ENCODE results near the gene HTR3C.
"Not testable (repeated sequence)": the region's sequence is repeated elsewhere in the genome, so short reads cannot be mapped to it uniquely, and the experiment has no call there.

DNA sequence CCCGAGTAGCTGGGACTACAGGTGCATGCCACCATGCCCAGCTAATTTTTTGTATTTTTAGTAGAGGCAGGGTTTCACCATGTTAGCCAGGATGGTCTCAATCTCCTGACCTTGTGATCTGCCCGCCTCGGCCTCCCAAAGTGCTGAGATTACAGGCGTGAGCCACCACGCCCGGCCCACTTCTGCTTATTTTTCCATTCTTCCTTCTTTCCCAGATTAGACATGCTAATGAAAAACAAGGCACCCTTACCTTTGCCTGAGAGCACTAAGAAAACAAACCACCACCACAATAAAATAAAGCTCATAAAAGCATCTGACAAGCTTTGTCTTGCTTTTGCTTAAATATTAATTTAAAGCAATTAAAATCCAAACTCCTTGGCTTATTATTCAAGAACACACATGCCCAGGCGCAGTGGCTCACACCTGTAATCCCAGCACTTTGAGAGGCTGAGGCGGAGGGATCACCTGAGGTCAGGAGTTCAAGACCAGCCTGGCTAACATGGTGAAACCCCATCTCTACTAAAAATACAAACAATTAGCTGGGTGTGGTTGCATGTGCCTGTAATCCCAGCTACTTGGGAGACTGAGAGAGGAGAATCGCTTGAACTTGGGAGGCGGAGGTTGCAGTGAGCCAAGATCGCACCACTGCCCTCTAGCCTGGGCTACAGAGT lies 45.6 kb upstream of the HTR3C start:
- TF ChIP-seq, protein P1, sequence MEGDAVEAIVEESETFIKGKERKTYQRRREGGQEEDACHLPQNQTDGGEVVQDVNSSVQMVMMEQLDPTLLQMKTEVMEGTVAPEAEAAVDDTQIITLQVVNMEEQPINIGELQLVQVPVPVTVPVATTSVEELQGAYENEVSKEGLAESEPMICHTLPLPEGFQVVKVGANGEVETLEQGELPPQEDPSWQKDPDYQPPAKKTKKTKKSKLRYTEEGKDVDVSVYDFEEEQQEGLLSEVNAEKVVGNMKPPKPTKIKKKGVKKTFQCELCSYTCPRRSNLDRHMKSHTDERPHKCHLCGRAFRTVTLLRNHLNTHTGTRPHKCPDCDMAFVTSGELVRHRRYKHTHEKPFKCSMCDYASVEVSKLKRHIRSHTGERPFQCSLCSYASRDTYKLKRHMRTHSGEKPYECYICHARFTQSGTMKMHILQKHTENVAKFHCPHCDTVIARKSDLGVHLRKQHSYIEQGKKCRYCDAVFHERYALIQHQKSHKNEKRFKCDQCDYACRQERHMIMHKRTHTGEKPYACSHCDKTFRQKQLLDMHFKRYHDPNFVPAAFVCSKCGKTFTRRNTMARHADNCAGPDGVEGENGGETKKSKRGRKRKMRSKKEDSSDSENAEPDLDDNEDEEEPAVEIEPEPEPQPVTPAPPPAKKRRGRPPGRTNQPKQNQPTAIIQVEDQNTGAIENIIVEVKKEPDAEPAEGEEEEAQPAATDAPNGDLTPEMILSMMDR (IDR thresholded peaks at IDR 0.05), result not testable (repeated sequence)
- TF ChIP-seq POLR2AphosphoS5, POLR2A (IDR thresholded peaks at IDR 0.05): not testable (repeated sequence)
